Panc1 (cell line): ENCODE results near the gene TUFT1. TPM values are rescaled to one million over a fixed set of nuclear protein-coding genes. Genes with fewer than 3 reads are reported as not detected.

ENCODE experiments used
- ATAC-seq: fragments of 200-7000 bp; cut with Tn5 transposase; 2 replicates; pipeline ENCODE4 v1.9.1; 2020; ENCODE audit warnings: mild to moderate bottlenecking, moderate library complexity
- BruUV-seq: library from RNA; stranded (reverse); fragments of 400-500 nt; replicated peaks from 2 replicates; lab custom pipeline; 2021; lab: Mats Ljungman, UMichigan
- CTCF ChIA-PET: fragments of 300-600 bp; sonication (Branson Sonifier 250); formaldehyde crosslinking; loops from one replicate; lab custom pipeline; 2022; ENCODE audit warnings: antibody characterized with exemption; lab: Charles Lee
- POLR2A ChIA-PET: fragments of 300-600 bp; sonication (Branson Sonifier 250); formaldehyde crosslinking; loops from one replicate; lab custom pipeline; 2022; ENCODE audit warnings: antibody characterized with exemption; lab: Charles Lee
- DNase-seq: peaks from one replicate; pipeline ENCODE4 v3.0.0-alpha.2; 2010; ENCODE audit warnings: low read depth, low spot score
- H3K27ac ChIP-seq: 2 replicates; pipeline ENCODE4 v1.5.1; 2011; ENCODE audit warnings: mild to moderate bottlenecking, low read length, inconsistent platforms
- H3K27me3 ChIP-seq: fragments of 200-500 bp; sonication (Bioruptor generic); 2 replicates; pipeline ENCODE4 v1.6.0; 2014; ENCODE audit warnings: low read length, inconsistent platforms; ENCODE audit not compliant: control insufficient read depth, insufficient read depth
- H3K36me3 ChIP-seq: fragments of 200-500 bp; sonication (Bioruptor generic); 2 replicates; pipeline ENCODE4 v1.5.1; 2014; ENCODE audit warnings: inconsistent platforms, mild to moderate bottlenecking, low read length, moderate library complexity; ENCODE audit not compliant: control insufficient read depth, insufficient read depth
- H3K4me1 ChIP-seq: 2 replicates; pipeline ENCODE4 v1.5.1; 2011; ENCODE audit warnings: inconsistent platforms, mild to moderate bottlenecking, low read length, moderate library complexity; ENCODE audit not compliant: control insufficient read depth, insufficient read depth
- H3K4me3 ChIP-seq, 2 experiments: 2 replicates each; pipeline ENCODE4 v1.5.1; 2011 to 2012; ENCODE audit warnings: low read depth in 2 of 2, low read length in 2 of 2, mild to moderate bottlenecking in 2 of 2, inconsistent platforms in 1 of 2, moderate library complexity in 1 of 2
- H3K9me3 ChIP-seq: fragments of 200-500 bp; sonication (Bioruptor generic); 2 replicates; pipeline ENCODE4 v1.5.1; 2014; ENCODE audit warnings: low read depth, mild to moderate bottlenecking, inconsistent platforms, low read length, moderate library complexity; ENCODE audit not compliant: control insufficient read depth, insufficient read depth
- CTCF ChIP-seq: fragments of 450-650 bp; IDR thresholded peaks from 2 replicates; pipeline ENCODE4 v1.5.1; 2017; ENCODE audit warnings: mild to moderate bottlenecking
- POLR2AphosphoS5 ChIP-seq: IDR thresholded peaks from 2 replicates; pipeline ENCODE4 v1.6.1; 2012; ENCODE audit warnings: mild to moderate bottlenecking, low read depth, low read length, moderate library complexity
- REST ChIP-seq, 2 experiments: IDR thresholded peaks; 2 replicates each; pipeline ENCODE4 v1.6.1; 2011 to 2012; ENCODE audit warnings: low read depth in 2 of 2, control low read depth in 1 of 2, low read length in 1 of 2, mild to moderate bottlenecking in 1 of 2, moderate library complexity in 1 of 2; ENCODE audit not compliant: insufficient read depth in 1 of 2
- SIN3A ChIP-seq: IDR thresholded peaks from 2 replicates; pipeline ENCODE4 v1.6.1; 2012; ENCODE audit warnings: low read depth, mild to moderate bottlenecking, low read length, moderate library complexity, borderline replicate concordance; ENCODE audit not compliant: insufficient read depth
- TCF7L2 ChIP-seq: IDR thresholded peaks from 2 replicates; pipeline ENCODE4 v1.6.1; 2011; ENCODE audit warnings: mild to moderate bottlenecking, low read depth, low read length, inconsistent platforms
- in situ Hi-C: cut with HindIII; loops from 2 replicates; pipeline ENCODE4 v1.10.0; 2016; ENCODE audit warnings: low sequenced_read_pairs, low pct_unique_long_range_greater_than_20kb
- intact Hi-C: fragments of 100-400 bp; cut with micrococcal nuclease; formaldehyde crosslinking; loops from one replicate; pipeline ENCODE4 v1.10.0; 2022; ENCODE audit not compliant: unreplicated experiment
- total RNA-seq: library from RNA; stranded (reverse); gene quantifications from one replicate; pipeline ENCODE4 v1.2.1, GENCODE V29; 2021; ENCODE audit not compliant: unreplicated experiment

Gene TUFT1
- total RNA-seq, 1 experiment from 2014 or later: 66.4 TPM

DNA sequence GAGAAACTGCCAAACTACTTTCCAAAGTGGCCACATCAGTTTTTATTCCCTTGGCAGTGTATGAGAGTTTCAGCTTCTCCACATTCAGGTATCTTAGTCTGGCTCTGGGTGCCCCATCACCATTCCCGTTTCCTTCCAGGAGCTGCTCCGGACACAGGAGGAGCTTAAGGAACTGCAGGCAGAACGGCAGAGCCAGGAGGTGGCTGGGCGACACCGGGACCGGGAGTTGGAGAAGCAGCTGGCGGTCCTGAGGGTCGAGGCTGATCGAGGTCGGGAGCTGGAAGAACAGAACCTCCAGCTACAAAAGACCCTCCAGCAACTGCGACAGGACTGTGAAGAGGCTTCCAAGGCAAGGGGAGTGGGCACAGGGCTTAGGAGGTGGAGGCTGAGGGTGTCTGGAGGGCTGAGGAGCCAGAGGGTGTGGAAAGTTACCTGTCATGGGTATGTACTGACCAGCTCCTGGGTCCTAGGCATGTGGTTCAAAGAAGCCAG is 10.9 kb upstream of the TUFT1 start:
- no peak for DNase-seq
- Histone ChIP-seq H3K9me3 (no peaks in the 10 kb centered on the region), H3K36me3 (no peaks in the 10 kb centered on the region), H3K4me3 (no peak overlapping the region), H3K4me1 (no peaks in the 10 kb centered on the region), H3K27ac (no peak overlapping the region), H3K27me3 (no peaks in the 10 kb centered on the region)
- intact Hi-C loops (no loop called here), in situ Hi-C loops (no loop called here)
- ATAC-seq: no peak
- TF ChIP-seq TCF7L2: no peak
- TF ChIP-seq REST (IDR thresholded peaks at IDR 0.05; ENCODE audit: insufficient read depth in 1 of 2, low read depth in 2 of 2, low read length in 1 of 2): no peak
- TF ChIP-seq SIN3A: no peak
- no TSS peak for BruUV-seq
- ChIA-PET POLR2A (no interaction called here), CTCF (no interaction called here)

DNA sequence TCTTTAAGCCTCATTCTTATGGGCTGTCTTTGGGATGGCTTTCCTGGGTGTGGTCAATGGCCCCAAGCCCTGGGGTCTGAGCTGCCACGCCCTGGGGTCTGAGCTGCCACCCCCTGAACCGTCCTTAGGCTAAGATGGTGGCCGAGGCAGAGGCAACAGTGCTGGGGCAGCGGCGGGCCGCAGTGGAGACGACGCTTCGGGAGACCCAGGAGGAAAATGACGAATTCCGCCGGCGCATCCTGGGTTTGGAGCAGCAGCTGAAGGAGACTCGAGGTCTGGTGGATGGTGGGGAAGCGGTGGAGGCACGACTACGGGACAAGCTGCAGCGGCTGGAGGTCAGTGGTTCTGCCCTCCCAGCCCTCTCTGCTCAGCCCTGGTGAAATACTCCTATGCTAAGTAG is 10.3 kb upstream of the TUFT1 start:
- ATAC-seq (no peak), DNase-seq (no peak)
- intact Hi-C loops: no loop called here
- no peak for TF ChIP-seq REST (IDR thresholded peaks at IDR 0.05; ENCODE audit: insufficient read depth in 1 of 2, low read depth in 2 of 2, low read length in 1 of 2)
- no peak for TF ChIP-seq SIN3A
- TF ChIP-seq TCF7L2: no peak
- TF ChIP-seq CTCF: no peak
- no peak for TF ChIP-seq POLR2AphosphoS5
- Histone ChIP-seq H3K4me3 (no peak overlapping the region), H3K9me3 (no peaks in the 10 kb centered on the region), H3K27ac (no peak overlapping the region), H3K27me3 (no peaks in the 10 kb centered on the region), H3K36me3 (no peaks in the 10 kb centered on the region), H3K4me1 (no peaks in the 10 kb centered on the region)
- ChIA-PET CTCF (no interaction called here), POLR2A (interaction anchor here (0.5 to 0.6 kb wide), 2 partner anchors 83 to 151 kb away, joined by 10 read pairs; no protein-coding TSS in a partner anchor)
- in situ Hi-C loops: no loop called here
- no TSS peak for BruUV-seq
